GM18505 (cell line): ENCODE results near the gene TRNP1.
"Not testable (repeated sequence)": the region's sequence is repeated elsewhere in the genome, so short reads cannot be mapped to it uniquely, and the experiment has no call there.

Source experiments
- ATAC-seq: cut with Tn5 transposase; IDR thresholded peaks from one replicate; pipeline ENCODE4 v1.9.1; 2021; ENCODE audit not compliant: unreplicated experiment
- POLR2A ChIP-seq: IDR thresholded peaks from 4 replicates; pipeline ENCODE4 v1.6.1; 2011; ENCODE audit warnings: borderline replicate concordance; ENCODE audit not compliant: insufficient read depth, insufficient read length; ENCODE audit errors: extremely low read depth

Gene TRNP1

DNA sequence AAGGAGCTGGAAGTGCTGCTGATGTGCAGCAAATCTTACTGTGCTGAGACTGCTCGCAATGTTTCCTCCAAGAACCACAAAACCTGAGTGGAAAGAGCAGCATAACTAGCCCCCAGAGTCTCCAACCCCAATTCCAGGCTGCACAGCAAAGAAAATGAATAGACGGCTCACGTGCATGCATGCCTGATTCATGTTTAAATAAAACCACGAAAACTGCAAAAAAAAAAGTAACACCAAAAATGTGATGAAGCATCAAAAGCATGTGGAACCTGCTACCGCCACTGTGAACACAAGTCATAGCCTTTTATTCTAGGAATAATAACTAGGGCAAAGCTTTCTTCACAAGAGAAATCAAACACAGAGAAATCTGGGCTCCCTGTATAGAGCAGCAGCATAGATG is 9.6 kb upstream of the TRNP1 start:
- ATAC-seq, result no peak
- TF ChIP-seq POLR2A, result no peak

DNA sequence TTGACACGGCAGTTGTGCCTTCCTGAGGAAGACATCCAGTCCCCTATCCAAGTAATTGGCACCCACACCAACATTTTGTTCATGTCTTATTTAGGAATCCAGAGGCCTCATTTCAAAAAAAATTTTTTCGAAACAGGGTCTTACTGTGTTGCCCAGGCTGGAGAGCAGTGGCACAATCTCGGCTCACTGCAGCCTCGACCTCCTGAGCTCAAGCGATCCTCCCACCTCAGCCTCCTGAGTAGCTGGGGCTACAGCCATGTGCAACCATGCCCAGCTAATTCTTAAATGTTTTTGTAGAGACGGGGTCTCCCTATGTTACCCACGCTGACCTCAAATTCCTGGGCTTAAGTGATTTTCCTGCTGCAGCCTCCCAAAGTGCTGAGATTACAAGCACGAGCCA is 9.2 kb upstream of the TRNP1 start:
- no peak for ATAC-seq
- TF ChIP-seq POLR2A, result no peak

DNA sequence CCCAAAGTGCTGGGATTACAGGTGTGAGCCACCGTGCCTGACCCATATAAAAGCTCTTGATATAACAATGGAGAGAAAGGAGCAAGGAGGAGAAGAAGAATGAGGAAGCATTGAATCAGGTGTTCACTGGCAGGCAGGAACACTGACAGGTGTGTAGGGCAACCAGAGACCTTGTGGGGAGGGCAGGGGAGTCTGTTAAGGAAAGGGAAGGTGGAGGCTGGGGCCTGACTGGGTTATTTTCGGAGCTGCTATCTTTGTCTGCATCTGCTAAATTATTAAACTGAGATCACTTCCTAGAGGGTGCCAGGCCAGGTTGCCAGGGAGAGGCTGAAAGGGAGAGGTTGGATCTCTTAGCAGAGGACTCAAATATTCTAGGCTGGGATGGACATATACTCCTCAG is 6.8 kb upstream of the TRNP1 start:
- TF ChIP-seq POLR2A, result no peak
- no peak for ATAC-seq

DNA sequence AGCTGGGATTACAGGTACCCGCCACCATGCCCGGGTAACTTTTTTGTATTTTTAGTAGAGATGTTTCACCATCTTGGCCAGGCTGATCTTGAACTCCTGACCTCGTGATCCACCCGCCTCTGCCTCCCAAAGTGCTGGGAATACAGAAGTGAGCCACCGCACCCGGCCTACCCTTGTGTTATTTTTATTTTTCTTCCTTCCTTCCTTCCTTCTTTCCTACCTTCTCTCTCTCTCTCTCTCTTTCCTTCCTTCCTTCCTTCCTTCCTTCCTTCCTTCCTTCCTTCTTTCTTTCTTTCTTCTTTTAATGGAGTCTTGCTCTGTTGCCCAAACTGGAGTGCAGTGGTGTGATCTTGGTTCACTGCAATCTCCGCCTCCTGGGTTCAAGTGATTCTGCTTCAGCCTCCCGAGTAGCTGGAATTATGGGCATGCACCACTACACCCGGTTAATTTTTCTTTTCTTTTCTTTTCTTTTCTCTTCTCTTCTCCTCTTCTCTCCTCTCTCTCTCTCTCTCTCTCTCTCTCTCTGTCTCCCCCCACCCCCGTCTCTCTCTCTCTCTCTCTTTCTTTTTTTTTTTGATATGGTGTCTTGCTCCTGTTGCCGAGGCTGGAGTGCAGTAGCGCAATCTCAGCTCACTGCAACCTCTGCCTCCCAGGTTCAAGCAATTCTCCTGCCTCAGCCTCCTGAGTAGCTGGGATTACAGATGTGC is 3.9 kb upstream of the TRNP1 start:
- ATAC-seq, result not testable (repeated sequence)

DNA sequence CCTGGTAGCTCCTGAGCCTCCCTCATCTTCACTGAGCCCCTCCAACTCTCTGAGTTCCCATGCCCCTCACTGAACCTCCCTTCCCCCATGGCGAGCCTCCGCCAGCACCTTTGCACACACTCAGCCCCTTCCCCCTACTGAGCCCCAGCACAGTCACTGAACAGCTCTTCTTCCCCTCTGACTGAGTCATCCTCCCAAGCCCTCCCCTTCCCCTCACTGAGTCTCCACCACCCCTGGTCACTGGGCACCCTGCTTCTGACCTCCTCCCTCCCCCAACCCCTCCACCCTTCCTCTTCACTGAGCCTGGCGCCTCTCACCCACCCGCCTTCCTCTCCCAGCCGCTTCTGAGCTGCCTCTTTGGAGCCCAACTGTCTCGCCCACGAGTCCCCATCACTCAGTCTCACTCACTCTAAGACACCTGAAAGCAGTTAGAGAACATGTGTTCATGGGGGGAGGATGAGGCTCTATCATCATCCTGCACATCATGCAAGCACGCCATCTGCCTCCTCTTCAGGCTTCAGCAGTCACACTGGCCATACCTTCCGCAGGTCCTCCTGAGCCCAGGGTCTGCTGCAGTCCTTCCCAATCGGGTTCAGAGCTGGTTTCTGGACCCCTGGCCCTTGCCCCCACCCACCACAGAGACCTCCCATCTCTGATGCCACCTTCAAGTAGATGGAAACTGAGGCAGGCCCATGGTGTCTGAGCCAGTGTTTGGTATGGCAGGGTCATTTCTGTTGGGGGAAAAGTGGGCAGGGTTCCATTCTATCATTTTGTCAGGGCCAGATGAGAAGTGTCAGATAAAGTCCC is 2.0 kb upstream of the TRNP1 start:
- ATAC-seq, result no peak
- TF ChIP-seq POLR2A, result no peak

DNA sequence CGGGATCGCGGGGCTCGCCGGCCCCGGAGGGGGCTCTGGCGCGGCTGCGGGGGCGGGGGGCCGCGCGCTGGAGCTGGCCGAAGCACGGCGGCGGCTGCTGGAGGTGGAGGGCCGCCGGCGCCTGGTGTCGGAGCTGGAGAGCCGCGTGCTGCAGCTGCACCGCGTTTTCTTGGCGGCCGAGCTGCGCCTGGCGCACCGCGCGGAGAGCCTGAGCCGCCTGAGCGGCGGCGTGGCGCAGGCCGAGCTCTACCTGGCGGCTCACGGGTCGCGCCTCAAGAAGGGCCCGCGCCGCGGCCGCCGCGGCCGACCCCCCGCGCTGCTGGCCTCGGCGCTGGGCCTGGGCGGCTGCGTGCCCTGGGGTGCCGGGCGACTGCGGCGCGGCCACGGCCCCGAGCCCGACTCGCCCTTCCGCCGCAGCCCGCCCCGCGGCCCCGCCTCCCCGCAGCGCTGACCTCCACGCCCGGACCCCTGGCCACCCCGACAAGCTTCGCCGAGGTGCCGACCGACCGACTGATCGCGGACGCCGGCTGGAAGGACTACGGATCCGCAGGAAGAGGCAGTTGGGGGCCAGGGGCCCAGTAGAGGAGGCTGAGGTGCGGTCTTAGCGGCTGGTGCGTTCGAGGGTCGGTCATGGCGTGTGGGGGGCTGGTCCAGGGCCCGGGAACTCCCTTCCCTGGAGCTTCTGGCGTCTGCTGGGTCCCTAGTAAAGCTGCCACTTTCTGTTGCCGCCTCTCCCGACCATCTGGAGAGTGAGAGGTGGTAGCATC is 711 bp downstream of the TRNP1 start:
- ATAC-seq, result no peak
- no peak for TF ChIP-seq POLR2A

DNA sequence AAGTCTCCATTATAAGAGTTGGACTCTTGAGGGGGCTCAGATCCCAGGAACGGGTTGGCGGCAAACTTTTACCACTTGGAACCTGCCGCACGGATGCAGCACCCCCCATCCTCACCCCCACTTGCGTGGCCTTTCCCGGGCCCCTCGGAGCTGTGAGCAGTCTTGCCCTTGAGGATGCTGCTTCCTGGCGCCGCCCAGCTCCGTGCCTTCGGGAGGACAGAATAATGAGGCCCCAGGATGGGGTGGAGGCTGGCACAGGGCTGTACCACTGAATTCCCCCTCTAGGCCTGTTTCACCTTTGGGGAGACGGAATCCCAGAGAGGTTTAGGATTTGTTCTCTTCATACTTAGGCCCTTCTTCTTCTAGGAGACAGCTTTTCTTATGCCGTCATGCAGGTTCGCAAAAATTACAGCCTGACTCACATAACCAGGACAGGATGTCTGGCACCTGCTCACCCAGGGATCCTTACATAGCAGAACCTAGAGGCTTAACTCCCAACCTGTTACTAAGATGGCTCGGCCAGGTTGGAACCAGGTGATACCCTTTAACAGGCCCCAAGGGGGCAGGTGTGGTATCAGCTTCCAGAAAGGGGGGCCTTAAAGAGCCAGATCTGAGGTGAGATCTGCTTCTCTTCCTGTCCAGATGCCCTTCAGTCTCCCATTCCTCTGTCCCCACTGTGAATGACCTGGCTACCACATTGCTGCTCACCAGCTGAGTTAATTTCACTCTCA is 1.5 kb downstream of the TRNP1 start:
- TF ChIP-seq POLR2A, result no peak
- ATAC-seq, result no peak

DNA sequence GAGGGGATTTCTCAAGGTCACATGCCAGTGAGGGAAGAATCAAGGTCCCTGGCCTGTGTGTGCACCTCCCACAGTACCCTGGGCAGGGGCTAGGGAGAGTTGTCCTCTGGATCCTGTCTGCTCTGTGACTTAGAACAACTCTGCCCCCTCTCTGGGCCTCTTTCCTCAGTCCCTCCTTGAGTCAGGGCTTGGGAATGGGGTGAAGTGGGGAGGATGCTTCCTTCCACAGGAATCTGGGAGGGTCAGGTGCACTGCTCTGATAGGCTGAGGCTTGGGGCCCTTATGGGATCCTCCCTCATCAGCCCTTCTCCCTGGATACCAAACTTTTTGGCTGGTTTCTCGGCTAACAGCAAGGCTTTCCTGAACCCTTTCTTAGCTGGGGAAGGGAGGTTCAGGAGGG is 2.5 kb downstream of the TRNP1 start:
- no peak for ATAC-seq
- TF ChIP-seq POLR2A, result no peak

DNA sequence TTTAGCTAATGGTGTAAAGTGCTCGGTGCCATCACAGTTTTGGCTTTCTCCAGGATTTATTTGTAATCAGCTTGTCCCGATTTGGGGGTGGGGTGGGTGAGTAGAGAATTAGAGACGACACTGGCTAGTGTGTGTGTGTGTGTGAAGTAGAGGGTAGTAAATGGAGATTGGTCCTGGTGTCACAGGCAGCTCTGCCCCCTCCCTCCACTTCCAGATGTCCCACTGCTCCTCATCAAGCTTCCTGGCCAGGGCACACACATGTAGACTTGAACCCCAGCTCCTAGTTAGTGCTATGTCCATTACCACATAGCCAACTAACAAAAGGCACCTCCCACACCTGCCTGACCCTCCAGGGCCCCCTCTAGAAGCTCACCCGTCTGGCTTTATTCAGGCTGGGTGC is 3.2 kb downstream of the TRNP1 start:
- no peak for ATAC-seq
- no peak for TF ChIP-seq POLR2A

DNA sequence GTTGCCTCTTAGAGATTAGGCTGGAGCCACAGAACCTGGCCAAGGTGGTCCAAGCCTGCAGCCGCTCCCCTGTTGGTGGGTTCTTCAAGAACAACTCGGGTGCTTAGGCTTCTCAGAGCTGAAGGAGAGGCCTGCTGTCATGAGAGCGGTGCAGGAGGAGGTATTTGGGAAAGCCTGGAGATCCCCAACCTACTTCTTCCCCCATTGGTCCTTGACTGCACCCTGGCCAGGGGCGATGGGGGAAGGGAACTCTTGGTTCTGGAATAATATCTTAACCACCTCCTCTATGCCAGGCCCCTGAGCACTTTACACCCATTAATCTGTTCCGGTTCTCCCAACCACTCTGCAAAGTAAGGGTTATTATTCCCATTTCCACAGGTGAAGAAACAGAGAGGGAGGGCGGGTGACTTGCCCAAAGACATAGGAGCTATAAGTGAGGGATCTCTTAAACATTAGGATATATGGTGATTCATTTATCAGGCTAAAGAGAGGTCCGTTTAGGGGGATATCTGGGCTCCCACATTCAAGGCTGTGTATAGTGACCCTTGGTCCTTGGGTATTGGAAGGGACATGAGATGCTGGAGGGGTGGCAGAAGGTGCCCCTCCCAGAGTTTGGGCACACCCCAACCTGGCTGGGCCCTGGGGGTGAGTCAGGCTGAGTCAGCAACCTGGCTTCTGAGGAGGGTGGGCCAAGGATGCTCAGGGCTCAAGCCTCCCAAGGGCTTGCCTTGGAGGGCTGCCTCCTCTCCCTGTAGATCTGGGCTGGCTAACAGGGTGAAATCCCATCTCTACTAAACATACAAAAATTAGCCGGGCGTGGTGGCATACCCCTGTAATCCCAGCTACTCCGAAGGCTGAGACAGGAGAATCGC is 5.2 kb downstream of the TRNP1 start:
- no peak for ATAC-seq
- TF ChIP-seq POLR2A, result no peak

DNA sequence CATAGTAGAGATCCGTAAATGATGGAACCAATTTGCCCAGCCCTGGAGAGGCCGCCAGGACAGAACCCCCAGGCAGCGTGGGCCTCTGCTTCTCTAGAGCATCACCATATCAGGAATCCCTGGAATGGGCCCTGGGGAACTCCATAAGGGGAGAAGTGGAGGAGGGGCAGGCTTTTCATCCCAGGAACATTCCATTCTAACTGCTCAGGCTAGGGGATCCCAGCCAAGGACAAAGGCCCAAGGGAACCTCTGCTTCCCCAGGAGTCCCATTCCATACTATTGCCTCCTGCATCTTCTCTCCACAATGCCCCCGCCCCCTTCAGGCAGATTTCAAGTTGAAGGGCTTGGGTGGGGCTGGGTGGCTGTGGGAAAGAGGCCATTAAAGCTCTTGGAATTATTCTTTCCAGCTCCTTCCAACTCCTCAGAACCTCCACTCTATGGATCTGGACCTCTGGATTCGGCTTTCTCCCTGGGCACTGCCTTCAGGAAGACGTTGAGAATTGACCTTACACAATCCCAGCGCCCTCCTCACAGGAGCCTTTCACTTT is 6.0 kb downstream of the TRNP1 start:
- ATAC-seq, result no peak
- no peak for TF ChIP-seq POLR2A
